K562 (cell line): ENCODE data around the gene COPE.

Experiments
- JUN ChIP-seq, 2 experiments: sonication (generic) in 1 of 2; formaldehyde crosslinking in 1 of 2; IDR thresholded peaks; 2 replicates each; pipeline versions ENCODE4 v1.6.1 to v1.8.0; 2012 to 2022; ENCODE audit warnings: borderline replicate concordance in 2 of 2, mild to moderate bottlenecking in 2 of 2, improper control_type of control experiment in 1 of 2, low read depth in 1 of 2, low read length in 1 of 2, missing genetic modification reagents in 1 of 2
- SIN3A ChIP-seq, 2 experiments: fragments of 150-350 bp in 1 of 2; IDR thresholded peaks; 2 replicates each; pipeline ENCODE4 v1.6.1; 2011 to 2016; ENCODE audit warnings: borderline replicate concordance in 2 of 2, low read depth in 2 of 2, low read length in 2 of 2, mild to moderate bottlenecking in 2 of 2, moderate library complexity in 2 of 2; ENCODE audit not compliant: control insufficient read depth in 1 of 2
- STAT5B ChIP-seq: fragments of 250-450 bp; sonication (Bioruptor Pico); IDR thresholded peaks from 2 replicates; pipeline ENCODE4 v1.8.0; 2021; ENCODE audit warnings: mild to moderate bottlenecking, inconsistent platforms

GRCh38 chr19:18919900-18920214 lies 670 bp upstream of the COPE start:
- TF ChIP-seq STAT5B (CRISPR knock-in tag), result no peak
- TF ChIP-seq JUN (IDR thresholded peaks at IDR 0.05; ENCODE audit: borderline replicate concordance, low read depth, low read length), result no peak
- no peak for TF ChIP-seq JUN (CRISPR knock-in tag; IDR thresholded peaks at IDR 0.05; ENCODE audit: borderline replicate concordance)
- TF ChIP-seq SIN3A (IDR thresholded peaks at IDR 0.05; ENCODE audit: borderline replicate concordance in 2 of 2, control insufficient read depth in 1 of 2, low read depth in 2 of 2, low read length in 2 of 2), result no peak
